H1 (cell line): ENCODE data around the gene MUSTN1. TPM values are rescaled to one million over a fixed set of nuclear protein-coding genes. Genes with fewer than 3 reads are reported as not detected.

Experiments used
- CTCF ChIA-PET: fragments of 300-600 bp; sonication (Branson Sonifier 250); formaldehyde crosslinking; loops from one replicate; lab custom pipeline; 2021; ENCODE audit not compliant: partially characterized antibody; lab: Charles Lee
- POLR2A ChIA-PET: fragments of 300-600 bp; sonication (Branson Sonifier 250); formaldehyde crosslinking; loops from one replicate; lab custom pipeline; 2021; ENCODE audit warnings: inconsistent platforms; ENCODE audit not compliant: partially characterized antibody; lab: Charles Lee
- DNase-seq, 2 experiments: peaks; one replicate each; pipeline versions ENCODE4 v3.0.0 to v3.0.0-alpha.2; 2010 to 2022; ENCODE audit warnings: low spot score in 2 of 2, low read depth in 1 of 2, mixed read lengths in 1 of 2
- FAIRE-seq: peaks from 2 replicates; lab custom pipeline; 2011; peaks lifted over from hg19 to GRCh38; lab: Jason Lieb, UNC
- H2AFZ ChIP-seq: 2 replicates; pipeline ENCODE4 v1.8.1; 2012; ENCODE audit warnings: low read length, inconsistent platforms
- H2AK5ac ChIP-seq: 2 replicates; pipeline ENCODE4 v1.6.1; 2013; ENCODE audit warnings: low read depth, low read length
- H2BK120ac ChIP-seq: replicated peaks from 2 replicates; pipeline ENCODE3; 2013; ENCODE audit warnings: low read depth, low read length, inconsistent platforms
- H2BK12ac ChIP-seq: 2 replicates; pipeline ENCODE4 v1.6.1; 2013; ENCODE audit warnings: low read depth, low read length
- H2BK15ac ChIP-seq: 2 replicates; pipeline ENCODE4 v1.6.1; 2013; ENCODE audit warnings: low read length
- H2BK20ac ChIP-seq: 2 replicates; pipeline ENCODE4 v1.6.1; 2013; ENCODE audit warnings: low read length
- H2BK5ac ChIP-seq: 2 replicates; pipeline ENCODE4 v1.6.1; 2013; ENCODE audit warnings: low read depth, low read length
- H3K14ac ChIP-seq: 2 replicates; pipeline ENCODE4 v1.6.1; 2013; ENCODE audit warnings: inconsistent platforms; ENCODE audit not compliant: insufficient read length
- H3K18ac ChIP-seq: 2 replicates; pipeline ENCODE4 v1.6.1; 2013; ENCODE audit warnings: low read length; ENCODE audit errors: extremely low read depth
- H3K23ac ChIP-seq: 2 replicates; pipeline ENCODE4 v1.6.1; 2013; ENCODE audit warnings: inconsistent platforms; ENCODE audit not compliant: insufficient read length
- H3K23me2 ChIP-seq: 2 replicates; pipeline ENCODE4 v1.6.1; 2013; ENCODE audit warnings: low read depth, low read length
- H3K27ac ChIP-seq: 2 replicates; pipeline ENCODE4 v1.6.1; 2011; ENCODE audit warnings: low read depth, low read length, inconsistent platforms
- H3K27me3 ChIP-seq, 4 experiments: replicated peaks in 1 of 4; 1 replicate in 1 of 4; 2 replicates in 3 of 4; pipeline versions ENCODE4 v1.6.1 to v1.8.1; 2011 to 2013; ENCODE audit warnings: low read length in 3 of 4, mild to moderate bottlenecking in 3 of 4, inconsistent platforms in 2 of 4, mixed read lengths in 2 of 4, moderate library complexity in 1 of 4; ENCODE audit not compliant: control insufficient read depth in 3 of 4, insufficient read depth in 3 of 4; ENCODE audit errors: extremely low read depth in 1 of 4
- H3K36me3 ChIP-seq, 4 experiments: 2 replicates each; pipeline versions ENCODE4 v1.6.1 to v1.8.1; 2011 to 2013; ENCODE audit warnings: mild to moderate bottlenecking in 4 of 4, low read length in 3 of 4, moderate library complexity in 2 of 4, control low read depth in 1 of 4, inconsistent platforms in 1 of 4; ENCODE audit not compliant: insufficient read depth in 4 of 4, control insufficient read depth in 2 of 4
- H3K4ac ChIP-seq: replicated peaks from 2 replicates; pipeline ENCODE3; 2013; ENCODE audit warnings: low read length, low read depth, mixed read lengths, inconsistent platforms; ENCODE audit not compliant: insufficient read length
- H3K4me1 ChIP-seq, 4 experiments: replicated peaks in 1 of 4; 1 replicate in 1 of 4; 2 replicates in 3 of 4; pipeline versions ENCODE4 v1.6.1 to v1.8.1; 2011 to 2013; ENCODE audit warnings: low read length in 3 of 4, inconsistent platforms in 2 of 4, mixed read lengths in 1 of 4; ENCODE audit not compliant: insufficient read depth in 4 of 4, control insufficient read depth in 3 of 4
- H3K4me2 ChIP-seq, 2 experiments: 2 replicates each; pipeline versions ENCODE4 v1.6.1 to v1.8.1; 2011 to 2013; ENCODE audit warnings: low read depth in 2 of 2, low read length in 2 of 2, control low read depth in 1 of 2, inconsistent platforms in 1 of 2, mild to moderate bottlenecking in 1 of 2; ENCODE audit not compliant: insufficient read depth in 1 of 2
- H3K4me3 ChIP-seq, 4 experiments: fragments of 200-600, 300-600 bp in 1 of 4; sonication (generic), shearing (Covaris generic), sonication (Bioruptor Twin) in 1 of 4; 2 replicates each; pipeline versions ENCODE4 v1.5.1 to v1.8.1; 2011 to 2016; ENCODE audit warnings: low read length in 4 of 4, low read depth in 3 of 4, control low read depth in 2 of 4, inconsistent platforms in 2 of 4, mild to moderate bottlenecking in 2 of 4, mixed read lengths in 1 of 4, moderate library complexity in 1 of 4; ENCODE audit not compliant: insufficient read depth in 2 of 4; ENCODE audit errors: extremely low read depth in 1 of 4
- H3K56ac ChIP-seq: replicated peaks from 2 replicates; pipeline ENCODE3; 2013; ENCODE audit warnings: low read depth, mild to moderate bottlenecking, mixed read lengths, low read length, inconsistent platforms; ENCODE audit not compliant: insufficient read length
- H3K79me1 ChIP-seq: 2 replicates; pipeline ENCODE4 v1.6.1; 2013; ENCODE audit warnings: low read depth, low read length, control low read depth
- H3K79me2 ChIP-seq, 2 experiments: 2 replicates each; pipeline versions ENCODE4 v1.6.1 to v1.8.1; 2012 to 2013; ENCODE audit warnings: low read length in 2 of 2, mild to moderate bottlenecking in 2 of 2, inconsistent platforms in 1 of 2; ENCODE audit not compliant: insufficient read depth in 2 of 2, control insufficient read depth in 1 of 2
- H3K9ac ChIP-seq, 4 experiments: replicated peaks in 1 of 4; 1 replicate in 1 of 4; 2 replicates in 3 of 4; pipeline versions ENCODE4 v1.6.1 to v1.8.1; 2011 to 2013; ENCODE audit warnings: low read depth in 3 of 4, low read length in 3 of 4, control low read depth in 2 of 4, mild to moderate bottlenecking in 2 of 4, moderate library complexity in 2 of 4, inconsistent platforms in 1 of 4; ENCODE audit errors: extremely low read depth in 1 of 4
- H3K9me3 ChIP-seq, 2 experiments: 2 replicates each; pipeline versions ENCODE4 v1.6.1 to v1.8.1; 2012 to 2013; ENCODE audit warnings: mild to moderate bottlenecking in 2 of 2, moderate library complexity in 2 of 2, control low read depth in 1 of 2, inconsistent platforms in 1 of 2, low read depth in 1 of 2, low read length in 1 of 2, mixed read lengths in 1 of 2; ENCODE audit not compliant: insufficient read depth in 2 of 2
- H4K20me1 ChIP-seq, 2 experiments: replicated peaks in 1 of 2; 2 replicates each; pipeline versions ENCODE3 to v1.8.1; 2011 to 2013; ENCODE audit warnings: inconsistent platforms in 2 of 2, low read length in 2 of 2, mild to moderate bottlenecking in 1 of 2; ENCODE audit not compliant: insufficient read depth in 2 of 2, control insufficient read depth in 1 of 2
- H4K5ac ChIP-seq: 2 replicates; pipeline ENCODE4 v1.6.1; 2013; ENCODE audit warnings: low read length, low read depth, mixed read lengths, inconsistent platforms; ENCODE audit not compliant: insufficient read length
- H4K8ac ChIP-seq: 2 replicates; pipeline ENCODE4 v1.8.0; 2013; ENCODE audit warnings: mild to moderate bottlenecking, moderate library complexity, low read length, inconsistent platforms; ENCODE audit not compliant: insufficient read depth; ENCODE audit errors: extremely low read depth
- H4K91ac ChIP-seq: replicated peaks from 2 replicates; pipeline ENCODE3; 2013; ENCODE audit warnings: low read length, mixed read lengths, inconsistent platforms; ENCODE audit not compliant: insufficient read length
- ASH2L ChIP-seq: fragments of 200-600, 300-600 bp; sonication (generic); IDR thresholded peaks from one replicate; pipeline ENCODE4 v1.7.1; 2017; ENCODE audit warnings: low read length
- ATF3 ChIP-seq: IDR thresholded peaks from 2 replicates; pipeline ENCODE4 v1.6.1; 2011; ENCODE audit warnings: low read depth, mild to moderate bottlenecking, low read length; ENCODE audit not compliant: insufficient read depth
- CTBP2 ChIP-seq: IDR thresholded peaks from 2 replicates; pipeline ENCODE4 v1.7.0; 2011; ENCODE audit warnings: borderline replicate concordance, mild to moderate bottlenecking, moderate library complexity, mixed read lengths, low read length; ENCODE audit not compliant: insufficient read depth, insufficient read length
- EP300 ChIP-seq, 2 experiments: IDR thresholded peaks; 1 replicate in 1 of 2; 2 replicates in 1 of 2; pipeline ENCODE4 v1.6.1; 2011 to 2012; ENCODE audit warnings: low read depth in 2 of 2, low read length in 2 of 2, mild to moderate bottlenecking in 2 of 2, borderline replicate concordance in 1 of 2, inconsistent platforms in 1 of 2, moderate library complexity in 1 of 2
- EZH2 ChIP-seq: fragments of 200-600 bp; sonication (generic); IDR thresholded peaks from 2 replicates; pipeline ENCODE4 v1.7.1; 2012; ENCODE audit warnings: low read depth, mild to moderate bottlenecking, moderate library complexity, low read length, inconsistent platforms; ENCODE audit not compliant: severe bottlenecking
- FOSL1 ChIP-seq: IDR thresholded peaks from 2 replicates; pipeline ENCODE4 v1.6.1; 2011; ENCODE audit warnings: mild to moderate bottlenecking, low read depth, low read length, moderate library complexity; ENCODE audit not compliant: insufficient read depth
- GTF2F1 ChIP-seq: IDR thresholded peaks from 2 replicates; pipeline ENCODE4 v1.6.1; 2012; ENCODE audit warnings: low read depth, low read length, improper control_type of control experiment, borderline replicate concordance
- JUN ChIP-seq: IDR thresholded peaks from 2 replicates; pipeline ENCODE4 v1.6.1; 2011; ENCODE audit warnings: low read depth, mild to moderate bottlenecking, improper control_type of control experiment, low read length
- JUND ChIP-seq: IDR thresholded peaks from 2 replicates; pipeline ENCODE4 v1.6.1; 2011; ENCODE audit warnings: mild to moderate bottlenecking, improper control_type of control experiment, low read length
- MAFK ChIP-seq: IDR thresholded peaks from 2 replicates; pipeline ENCODE4 v1.6.1; 2012; ENCODE audit warnings: low read depth, mild to moderate bottlenecking, improper control_type of control experiment, low read length
- SIX5 ChIP-seq: IDR thresholded peaks from 2 replicates; pipeline ENCODE4 v1.6.1; 2011; ENCODE audit warnings: mild to moderate bottlenecking, low read depth, low read length
- SP1 ChIP-seq: IDR thresholded peaks from 2 replicates; pipeline ENCODE4 v1.6.1; 2011; ENCODE audit warnings: low read depth, low read length
- SP2 ChIP-seq: IDR thresholded peaks from 2 replicates; pipeline ENCODE4 v1.6.1; 2012; ENCODE audit warnings: mild to moderate bottlenecking, low read length, inconsistent platforms
- TAF1 ChIP-seq: IDR thresholded peaks from 2 replicates; pipeline ENCODE4 v1.6.1; 2011; ENCODE audit warnings: mild to moderate bottlenecking, low read depth, low read length
- WGBS, 2 experiments: shearing (Covaris generic) in 1 of 2; methylation state at CpG; one replicate each; pipeline versions ENCODE4 v1.1.6 to v1.1.7; 2013 to 2015; ENCODE audit warnings: low lambda C conversion rate in 2 of 2, mixed read lengths in 2 of 2, inconsistent platforms in 1 of 2, low coverage in 1 of 2, missing lambda C conversion rate in 1 of 2; ENCODE audit not compliant: insufficient replicate concordance in 2 of 2, insufficient coverage in 1 of 2, insufficient read length in 1 of 2; ENCODE audit errors: extremely low coverage in 1 of 2, missing lambda C conversion rate in 1 of 2; 5-methylcytosine and 5-hydroxymethylcytosine counted together
- polyA plus RNA-seq, 7 experiments: library from polyadenylated mRNA; depleted of rRNA in 3 of 7; stranded (reverse) in 5 of 7; unstranded in 2 of 7; fragments of >200 nt in 5 of 7; fragments of 200-250 nt in 2 of 7; gene quantifications; 1 replicate in 5 of 7; 2 replicates in 1 of 7; 4 replicates in 1 of 7; pipeline versions ENCODE4 v1.2.1 to v1.2.3, GENCODE V29; 2011 to 2013; ENCODE audit warnings: missing spikeins in 2 of 7, mixed read lengths in 2 of 7
- total RNA-seq: library from RNA; stranded (reverse); fragmentation: NEBNext Ultra II Directional; extraction: Animal tissue kit (Norgen Biotek cat#: 25700); gene quantifications from 2 replicates; pipeline ENCODE4 v1.2.1, GENCODE V29; 2021

MUSTN1 gene
- total and polyA plus RNA-seq, 2 of the 8 experiments (the other 6 are each of a cell fraction or from before 2014, with no cell fraction given), result 1.1 to 2.4 TPM

DNA sequence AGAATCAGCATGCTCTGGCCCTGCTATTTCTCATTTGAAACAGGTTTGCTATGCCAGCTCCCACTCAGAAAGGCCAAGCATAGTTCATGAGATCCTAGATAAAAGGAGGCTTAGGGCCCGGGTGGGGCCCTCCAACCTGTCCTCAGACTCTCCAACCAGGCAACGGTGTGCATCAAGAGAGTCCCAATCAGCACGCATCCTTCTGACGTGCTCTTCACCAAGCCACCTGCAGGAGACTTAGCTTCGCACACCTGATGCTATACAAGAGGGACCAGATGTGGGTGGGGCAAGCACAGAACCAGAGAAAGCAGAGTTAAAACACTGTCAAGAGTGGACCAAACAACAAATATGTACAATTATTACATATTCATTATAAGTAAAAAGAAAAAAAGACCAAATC lies 45.2 kb upstream of the MUSTN1 start:
- Histone ChIP-seq H2AK5ac (no peak overlapping the region), H3K56ac (no peak overlapping the region), H4K8ac (no peak overlapping the region), H2BK20ac (no peak overlapping the region), H3K36me3 (no peaks in the 10 kb centered on the region), H3K79me1 (peaks cover 7% of the 10 kb centered on the region), H2AFZ (no peak overlapping the region), H2BK5ac (no peak overlapping the region), H3K4me2 (no peak overlapping the region), H4K5ac (no peak overlapping the region), H3K18ac (no peak overlapping the region), H3K27ac (no peak overlapping the region), H3K4me3 (no peak overlapping the region), H3K23ac (no peak overlapping the region), H2BK12ac (no peak overlapping the region), H3K14ac (no peak overlapping the region), H4K91ac (no peak overlapping the region), H3K79me2 (peaks cover 0 to 18% of the 10 kb centered on the region in 2 experiments; a peak in 2 of 4 replicates), H3K9me3 (no peaks in the 10 kb centered on the region), H3K4me1 (peaks cover 0 to 9% (median 3%) of the 10 kb centered on the region in 4 experiments; a peak in 5 of 7 replicates), H3K23me2 (no peaks in the 10 kb centered on the region), H3K9ac (no peak overlapping the region), H2BK120ac (no peak overlapping the region), H3K4ac (no peak overlapping the region), H2BK15ac (no peak overlapping the region), H4K20me1 (peaks cover 0 to 9% of the 10 kb centered on the region in 2 experiments), H3K27me3 (no peaks in the 10 kb centered on the region)
- DNase-seq, result no peak
- ChIA-PET POLR2A (no interaction called here), CTCF (interaction anchor here (0.9 to 3.1 kb wide), 17 partner anchors 9 to 408 kb away, joined by 3 to 20 read pairs (median 5); partner anchors contain the start of gene STIMATE)
- TF ChIP-seq SP1 (no peak), SP2 (no peak), JUND (no peak), ASH2L (no peak), FOSL1 (no peak), EP300 (IDR thresholded peaks at IDR 0.05; ENCODE audit: borderline replicate concordance in 1 of 2, low read depth in 2 of 2, low read length in 2 of 2) (no peak), SIX5 (no peak), TAF1 (no peak), MAFK (no peak), CTBP2 (no peak), JUN (no peak), EZH2 (no peak), GTF2F1 (no peak), ATF3 (no peak)
- WGBS, 2 experiments, result 93% methylated on average over 5 of the region's 5 CpGs; no CpG with 5 or more reads in 1 of the 2 experiments
- no peak for FAIRE-seq
